Stimulated activated CD4-positive, alpha-beta T cell treated with anti-CD3 and anti-CD28 coated beads, TNF-alpha, amount 100 ng/mL, for 1 hour (primary cell): ENCODE measurements around the gene PRPF6.

Experiments
- DNase-seq, 3 donors: peaks; one replicate each; pipeline ENCODE4 v3.0.0-alpha.2; 2020; ENCODE audit warnings: low read depth in 3 of 3, low spot score in 1 of 3

PRPF6 gene, protein sequence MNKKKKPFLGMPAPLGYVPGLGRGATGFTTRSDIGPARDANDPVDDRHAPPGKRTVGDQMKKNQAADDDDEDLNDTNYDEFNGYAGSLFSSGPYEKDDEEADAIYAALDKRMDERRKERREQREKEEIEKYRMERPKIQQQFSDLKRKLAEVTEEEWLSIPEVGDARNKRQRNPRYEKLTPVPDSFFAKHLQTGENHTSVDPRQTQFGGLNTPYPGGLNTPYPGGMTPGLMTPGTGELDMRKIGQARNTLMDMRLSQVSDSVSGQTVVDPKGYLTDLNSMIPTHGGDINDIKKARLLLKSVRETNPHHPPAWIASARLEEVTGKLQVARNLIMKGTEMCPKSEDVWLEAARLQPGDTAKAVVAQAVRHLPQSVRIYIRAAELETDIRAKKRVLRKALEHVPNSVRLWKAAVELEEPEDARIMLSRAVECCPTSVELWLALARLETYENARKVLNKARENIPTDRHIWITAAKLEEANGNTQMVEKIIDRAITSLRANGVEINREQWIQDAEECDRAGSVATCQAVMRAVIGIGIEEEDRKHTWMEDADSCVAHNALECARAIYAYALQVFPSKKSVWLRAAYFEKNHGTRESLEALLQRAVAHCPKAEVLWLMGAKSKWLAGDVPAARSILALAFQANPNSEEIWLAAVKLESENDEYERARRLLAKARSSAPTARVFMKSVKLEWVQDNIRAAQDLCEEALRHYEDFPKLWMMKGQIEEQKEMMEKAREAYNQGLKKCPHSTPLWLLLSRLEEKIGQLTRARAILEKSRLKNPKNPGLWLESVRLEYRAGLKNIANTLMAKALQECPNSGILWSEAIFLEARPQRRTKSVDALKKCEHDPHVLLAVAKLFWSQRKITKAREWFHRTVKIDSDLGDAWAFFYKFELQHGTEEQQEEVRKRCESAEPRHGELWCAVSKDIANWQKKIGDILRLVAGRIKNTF

DNA sequence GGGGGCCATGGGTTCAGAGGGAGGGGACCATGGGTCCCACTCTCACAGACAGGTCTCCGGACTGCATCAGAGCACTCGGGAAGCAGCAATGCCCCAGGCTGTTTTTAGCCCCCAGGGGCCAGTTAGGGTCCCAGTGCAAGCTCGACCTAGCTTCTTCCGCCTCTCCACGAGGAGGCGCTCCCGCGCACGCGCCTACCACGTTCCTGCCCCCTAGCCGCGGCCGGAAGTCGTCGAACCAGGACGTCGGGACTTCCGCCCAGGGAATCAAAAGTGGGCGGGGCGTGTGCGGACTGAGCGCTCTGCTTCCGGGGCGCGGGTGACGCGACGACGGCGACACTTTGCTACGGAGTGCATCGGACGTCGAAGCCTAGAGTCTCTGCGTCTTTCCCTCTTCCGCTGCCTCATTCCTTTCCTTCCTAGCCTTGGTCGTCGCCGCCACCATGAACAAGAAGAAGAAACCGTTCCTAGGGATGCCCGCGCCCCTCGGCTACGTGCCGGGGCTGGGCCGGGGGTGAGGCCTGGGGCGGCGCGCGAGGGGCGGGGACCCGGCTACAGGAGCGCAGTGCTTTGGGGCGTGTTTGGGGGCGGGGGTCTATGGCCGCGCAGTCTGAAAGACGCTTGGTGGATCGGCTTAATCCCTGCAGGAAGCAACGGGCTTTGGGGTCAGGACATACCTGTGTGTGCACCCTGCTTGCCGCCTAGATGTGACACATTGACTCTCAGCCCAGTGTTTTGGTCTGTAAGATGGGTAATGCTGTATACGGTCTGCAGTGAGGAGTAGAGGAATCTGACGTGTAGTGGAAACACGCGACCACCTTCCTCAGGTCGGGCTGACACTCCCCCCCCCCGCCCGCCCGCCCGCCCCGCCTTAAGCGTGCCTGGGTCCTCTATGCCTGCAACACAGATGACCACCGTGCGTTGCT, at the start of gene PRPF6:
PRPF6 (plus strand) TSS at position 327 of the 923 bp plus-strand sequence; CDS start at position 441, 114 bp downstream.
- DNase-seq = peak; percentile 87 to 89 (median 89)

DNA sequence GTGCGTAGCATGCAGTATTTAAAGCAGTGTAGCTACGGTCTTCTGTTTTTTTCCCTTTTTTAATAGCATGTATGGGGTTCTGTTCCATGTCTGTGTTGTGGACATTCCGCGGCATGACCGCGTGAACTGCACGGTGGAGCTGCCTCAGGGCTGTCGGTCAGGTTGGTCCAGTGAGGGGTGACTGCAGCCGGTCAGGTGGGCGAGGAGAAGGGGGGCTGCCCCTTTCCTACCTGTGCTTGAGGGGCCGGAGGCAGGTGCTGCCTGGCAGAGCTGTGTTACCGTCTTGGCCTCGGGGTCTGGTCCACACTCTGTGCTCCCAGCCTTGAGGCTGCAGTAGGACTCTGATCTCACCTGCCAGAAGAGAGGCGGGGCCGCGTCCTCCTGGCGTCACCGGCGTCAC, 49.2 kb upstream of the PRPF6 start:
- DNase-seq = no peak

DNA sequence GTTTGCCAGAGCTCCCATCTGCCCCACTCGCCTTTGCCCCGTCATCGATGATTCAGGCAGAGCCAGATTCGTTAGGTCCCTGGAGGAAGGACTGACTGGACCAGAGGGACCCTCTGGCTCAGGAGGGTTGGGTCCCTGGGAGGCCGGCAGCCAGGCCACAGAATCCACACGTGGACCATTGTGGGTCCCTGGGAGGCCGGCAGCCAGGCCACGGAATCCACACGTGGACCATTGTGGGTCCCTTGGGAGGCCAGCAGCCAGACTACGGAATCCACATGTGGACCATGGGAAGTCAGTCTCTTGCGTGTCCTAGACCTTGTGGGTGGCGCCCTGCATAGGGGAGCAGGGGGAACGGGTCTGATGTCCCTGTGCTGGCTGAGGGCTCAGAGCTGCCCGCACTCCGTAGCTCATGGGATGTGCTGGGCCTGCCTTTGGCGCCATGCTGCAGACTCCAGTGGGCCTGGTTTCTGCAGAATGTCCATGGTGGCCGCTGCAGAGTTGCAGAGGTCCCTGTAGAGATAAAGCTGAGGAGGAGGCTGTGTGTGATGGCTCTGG, 48.2 kb upstream of the PRPF6 start:
- no peak for DNase-seq

DNA sequence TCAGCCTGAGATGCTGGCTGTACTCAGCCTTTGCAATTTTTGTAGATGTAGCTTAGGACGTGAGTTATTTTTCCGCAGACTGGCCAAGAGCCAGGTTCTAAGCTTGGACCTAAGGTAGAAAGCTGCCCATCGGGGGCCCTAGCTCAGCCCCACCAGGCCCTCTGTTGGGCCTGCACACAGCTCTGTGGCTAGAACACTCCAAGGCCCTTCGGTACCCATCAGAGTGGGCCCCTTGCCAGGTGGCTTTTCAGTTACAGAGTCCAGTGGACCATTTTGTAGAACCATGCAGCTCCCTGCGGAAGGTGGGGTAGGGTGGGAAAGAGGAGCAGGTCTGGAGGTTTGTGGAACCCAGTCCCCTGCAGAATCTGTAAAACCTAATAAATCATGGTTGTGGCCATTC, 47.3 kb upstream of the PRPF6 start:
- no peak for DNase-seq

DNA sequence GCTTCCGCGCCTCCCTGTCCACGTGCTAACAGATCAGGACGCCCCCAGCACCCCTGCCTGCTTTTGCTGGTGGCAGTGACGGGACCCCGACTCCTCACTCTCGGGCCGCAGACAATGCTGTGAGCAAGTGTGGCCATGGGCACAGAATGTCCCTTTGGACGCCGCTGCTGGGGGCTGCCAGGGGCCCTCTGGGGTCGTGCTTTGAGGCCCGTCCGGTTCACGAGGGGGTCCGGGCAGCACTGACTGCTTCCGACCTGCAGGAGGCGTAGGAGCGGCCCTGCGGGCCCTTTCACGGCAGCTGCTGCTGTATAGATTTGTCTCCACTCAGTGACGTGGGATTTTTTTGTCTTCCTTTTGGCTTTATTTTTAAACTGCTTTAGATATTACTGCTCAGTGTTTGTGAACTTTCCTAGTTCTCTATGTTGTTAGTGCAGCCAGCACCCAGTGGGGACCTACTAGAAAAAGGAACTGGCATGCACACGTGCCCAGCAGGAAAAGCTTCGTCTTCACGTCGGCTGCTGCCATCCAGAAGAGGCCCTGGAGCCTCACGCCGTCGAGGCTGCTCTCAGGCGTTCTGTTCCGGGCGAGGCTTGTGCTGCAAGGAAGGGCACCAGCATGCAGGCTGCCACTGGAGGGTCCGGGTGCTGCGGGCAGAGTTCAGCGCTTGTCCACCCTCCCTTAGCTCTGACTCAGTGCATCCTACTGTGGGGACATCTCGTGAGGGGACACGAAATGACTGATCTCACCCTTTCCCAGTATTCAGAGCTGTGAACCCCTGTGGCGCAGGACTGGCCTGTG, 46.5 kb upstream of the PRPF6 start:
- DNase-seq = no peak

DNA sequence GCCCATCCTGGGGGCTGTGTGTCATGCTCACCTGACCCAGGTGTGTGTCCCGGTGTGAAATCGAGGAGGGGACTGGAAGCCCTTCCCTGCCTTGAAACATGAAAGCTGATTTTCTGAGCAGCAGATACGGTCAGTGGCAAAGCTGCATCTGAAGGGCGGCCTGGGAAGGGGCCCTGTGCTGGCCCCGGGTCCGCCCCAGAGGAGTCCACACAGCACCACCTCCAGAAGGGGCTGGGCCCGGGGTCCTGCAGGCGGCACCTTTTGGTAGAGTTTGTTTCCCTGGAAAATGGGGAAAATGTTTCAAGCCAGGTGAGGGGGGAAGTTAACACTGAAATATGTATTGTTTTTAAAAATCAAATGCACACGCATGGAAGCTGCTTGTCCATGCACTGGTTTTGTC, 45.5 kb upstream of the PRPF6 start:
- no peak for DNase-seq

DNA sequence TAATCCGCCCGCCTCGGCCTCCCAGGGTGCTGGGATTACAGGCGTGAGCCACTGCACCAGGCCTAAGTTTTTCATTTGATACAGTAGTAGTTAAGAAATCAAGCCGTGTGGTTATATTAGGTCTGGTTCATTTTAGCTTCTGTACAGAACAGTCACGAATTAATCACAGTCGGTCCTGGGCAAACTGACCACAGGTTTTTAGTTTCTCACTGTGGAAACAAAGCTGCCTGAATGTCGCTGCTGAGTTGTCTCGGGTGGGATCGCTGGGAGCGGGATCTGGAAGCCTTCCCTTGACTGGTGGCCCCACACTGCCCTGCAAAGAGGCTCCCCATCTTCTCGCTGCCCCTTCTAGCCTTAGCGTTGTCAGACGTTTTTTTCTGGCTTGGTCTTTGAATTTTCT, 43.3 kb upstream of the PRPF6 start:
- no peak for DNase-seq

DNA sequence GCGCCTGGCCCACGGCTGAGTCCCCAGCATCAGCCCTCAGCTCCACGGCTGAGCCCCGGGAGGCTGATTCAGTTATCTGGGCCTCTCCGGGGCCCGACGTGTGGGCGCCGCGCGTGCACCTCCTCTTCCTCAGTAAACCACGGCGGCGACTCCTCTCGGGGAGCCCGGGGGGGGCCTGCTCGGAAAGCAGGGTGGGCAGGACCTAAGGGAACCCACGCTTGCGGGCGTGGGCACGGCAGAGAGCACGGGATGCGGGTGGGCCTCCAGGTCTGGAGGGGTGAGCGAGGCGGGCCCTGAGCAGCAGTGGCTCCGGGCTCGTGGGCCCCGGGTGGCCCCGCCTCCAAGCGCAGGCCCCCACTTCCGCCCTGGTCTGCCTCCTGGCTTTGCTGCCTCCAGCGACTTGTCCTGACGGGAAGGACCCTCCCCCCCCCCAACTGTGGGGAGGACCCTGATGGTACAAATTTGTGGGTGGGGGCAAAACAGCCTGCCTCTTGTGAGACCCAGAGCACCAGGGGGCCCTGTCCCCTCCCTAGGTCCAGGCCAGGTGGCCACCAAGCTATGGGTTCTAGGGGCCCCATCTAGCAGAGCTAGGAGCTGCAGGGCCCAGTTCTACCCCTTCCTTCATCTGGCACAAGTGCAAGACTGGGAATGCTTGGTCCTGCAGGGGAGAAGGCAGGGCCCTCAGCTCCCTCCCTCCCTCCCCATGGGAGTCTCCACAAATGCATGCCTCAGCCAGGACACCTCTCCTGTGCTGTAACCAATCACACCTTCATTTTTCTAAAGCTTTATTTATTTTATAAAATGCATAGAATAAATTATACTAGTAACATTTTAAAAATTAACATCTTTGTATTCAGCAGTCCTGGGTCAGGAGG, 41.6 kb upstream of the PRPF6 start:
- DNase-seq = no peak

DNA sequence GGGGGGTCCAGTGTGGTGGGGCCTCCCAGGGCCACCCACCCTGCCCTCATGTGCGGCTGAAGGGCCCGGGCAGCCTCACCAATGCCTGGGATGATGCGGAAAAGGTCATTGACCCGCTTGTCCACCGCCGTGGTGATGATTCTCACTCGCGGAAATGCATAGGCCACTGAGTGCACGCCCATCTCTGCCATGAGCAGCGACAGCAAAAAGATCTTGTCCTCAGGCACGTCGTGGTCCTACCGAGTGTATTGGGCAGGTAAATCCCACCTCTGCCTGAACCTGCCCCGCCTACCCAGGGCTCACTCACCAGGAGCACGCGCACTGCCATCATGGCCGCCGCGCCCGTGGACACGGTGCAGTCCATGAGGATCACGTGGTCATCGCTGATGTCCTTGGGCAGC, 40.9 kb upstream of the PRPF6 start:
- no peak for DNase-seq

DNA sequence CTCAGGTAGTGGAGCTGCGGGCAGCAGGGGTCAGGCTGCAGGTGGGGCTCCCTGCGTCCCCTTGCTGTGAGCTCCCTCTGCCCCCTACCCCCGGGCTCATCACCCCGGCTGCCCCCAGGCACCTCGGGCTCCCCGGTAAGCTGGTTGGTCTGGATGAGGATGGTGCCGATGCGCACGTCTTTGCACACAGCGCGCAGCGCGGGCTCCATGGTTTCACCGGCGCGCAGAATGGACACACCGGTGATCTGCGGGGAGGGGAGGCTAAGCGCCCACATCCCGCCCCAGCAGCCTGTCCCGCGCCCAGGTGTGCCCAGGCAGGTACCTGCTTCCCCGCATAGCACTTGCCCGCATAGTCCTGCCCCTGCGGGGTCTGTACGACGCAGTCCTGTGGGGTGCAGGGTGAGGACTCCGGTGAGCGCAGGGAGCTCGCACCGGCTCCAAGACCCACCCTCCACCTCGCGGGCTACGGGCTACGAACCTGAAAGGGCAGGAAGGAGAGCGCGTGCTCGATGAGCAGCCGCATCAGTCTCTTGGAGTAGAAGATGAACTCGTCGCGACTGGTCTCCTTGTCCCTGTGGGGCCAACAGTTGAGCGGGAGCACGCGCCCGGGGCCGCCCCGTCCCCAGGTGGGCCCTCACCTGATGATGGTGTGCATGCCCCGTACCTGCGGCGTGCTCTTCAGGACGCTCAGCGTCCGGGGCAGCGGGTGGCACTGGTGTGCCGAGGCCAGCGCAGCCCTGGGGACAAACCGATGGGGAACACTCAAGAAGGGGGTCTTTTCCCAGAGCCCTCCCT, 40.3 kb upstream of the PRPF6 start:
- DNase-seq = no peak

DNA sequence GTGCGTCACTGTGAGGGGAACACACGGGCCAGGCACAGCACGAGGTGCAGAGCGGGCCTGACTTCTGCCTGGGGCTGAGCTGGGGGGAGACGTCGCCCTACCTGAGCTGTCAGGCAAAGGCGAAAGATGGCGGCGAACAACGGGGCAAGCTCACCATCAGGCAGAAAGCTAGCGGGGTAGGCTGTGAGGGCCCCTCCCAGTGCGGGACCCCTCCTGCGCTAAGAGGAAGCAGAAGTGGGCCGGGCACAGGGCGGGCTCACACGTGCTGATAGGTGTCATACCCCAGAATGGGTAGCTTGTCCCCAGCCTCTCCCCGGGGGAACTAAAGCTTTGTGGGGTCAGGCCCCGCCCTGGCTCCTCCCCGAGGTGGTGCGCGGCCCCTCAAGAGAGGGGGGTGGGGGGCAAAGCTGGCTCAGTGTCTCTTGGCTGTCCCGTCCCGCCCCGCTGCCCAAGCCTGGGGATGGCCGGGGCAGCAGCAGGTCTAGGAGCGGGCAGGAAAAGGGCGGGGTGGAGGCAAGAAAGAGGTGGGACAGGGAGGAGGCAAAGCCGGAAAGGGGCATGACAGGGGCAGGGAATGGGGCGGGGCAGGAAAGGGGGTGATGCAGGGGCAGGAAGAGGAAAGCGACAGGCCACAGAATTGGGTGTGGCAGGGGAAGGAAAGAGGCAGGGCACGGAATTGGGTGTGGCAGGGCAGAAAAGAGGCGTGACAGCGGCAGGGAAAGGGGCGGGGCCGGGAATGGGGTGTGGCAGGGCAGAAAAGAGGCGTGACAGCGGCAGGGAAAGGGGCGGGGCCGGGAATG, 39.5 kb upstream of the PRPF6 start:
- DNase-seq = peak in 2 of 3 donors; percentile 47 to 53

DNA sequence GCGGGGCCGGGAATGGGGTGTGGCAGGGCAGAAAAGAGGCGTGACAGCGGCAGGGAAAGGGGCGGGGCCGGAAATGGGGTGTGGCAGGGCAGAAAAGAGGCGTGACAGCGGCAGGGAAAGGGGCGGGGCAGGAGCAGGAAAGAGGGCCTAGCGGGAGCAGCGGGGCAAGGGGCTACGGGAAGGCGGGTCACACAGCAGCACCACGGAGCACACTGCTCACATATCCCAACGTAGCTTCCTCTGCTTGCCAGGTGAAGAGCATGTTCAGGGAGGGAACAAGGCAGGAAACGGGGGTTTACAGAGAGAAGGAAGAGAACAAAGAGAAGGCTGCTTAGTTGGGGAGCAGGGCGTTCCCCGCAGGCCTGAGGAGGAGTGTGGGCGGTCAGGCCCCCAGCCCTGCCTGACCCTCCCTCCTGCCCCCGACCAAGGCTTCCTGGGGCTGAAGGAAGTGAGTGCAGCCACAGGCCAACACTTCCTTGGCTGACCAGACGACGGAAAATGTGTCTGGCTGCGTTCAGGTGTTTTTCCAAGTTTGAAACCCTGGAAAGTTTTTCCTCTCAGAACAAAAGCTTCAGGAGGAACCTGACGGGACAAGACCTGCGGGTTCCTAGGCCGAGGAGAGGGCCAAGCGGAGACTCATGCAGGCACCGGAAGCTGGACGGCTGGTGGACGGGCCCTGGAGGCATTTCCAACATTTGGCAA, 38.5 kb upstream of the PRPF6 start:
- no peak for DNase-seq

DNA sequence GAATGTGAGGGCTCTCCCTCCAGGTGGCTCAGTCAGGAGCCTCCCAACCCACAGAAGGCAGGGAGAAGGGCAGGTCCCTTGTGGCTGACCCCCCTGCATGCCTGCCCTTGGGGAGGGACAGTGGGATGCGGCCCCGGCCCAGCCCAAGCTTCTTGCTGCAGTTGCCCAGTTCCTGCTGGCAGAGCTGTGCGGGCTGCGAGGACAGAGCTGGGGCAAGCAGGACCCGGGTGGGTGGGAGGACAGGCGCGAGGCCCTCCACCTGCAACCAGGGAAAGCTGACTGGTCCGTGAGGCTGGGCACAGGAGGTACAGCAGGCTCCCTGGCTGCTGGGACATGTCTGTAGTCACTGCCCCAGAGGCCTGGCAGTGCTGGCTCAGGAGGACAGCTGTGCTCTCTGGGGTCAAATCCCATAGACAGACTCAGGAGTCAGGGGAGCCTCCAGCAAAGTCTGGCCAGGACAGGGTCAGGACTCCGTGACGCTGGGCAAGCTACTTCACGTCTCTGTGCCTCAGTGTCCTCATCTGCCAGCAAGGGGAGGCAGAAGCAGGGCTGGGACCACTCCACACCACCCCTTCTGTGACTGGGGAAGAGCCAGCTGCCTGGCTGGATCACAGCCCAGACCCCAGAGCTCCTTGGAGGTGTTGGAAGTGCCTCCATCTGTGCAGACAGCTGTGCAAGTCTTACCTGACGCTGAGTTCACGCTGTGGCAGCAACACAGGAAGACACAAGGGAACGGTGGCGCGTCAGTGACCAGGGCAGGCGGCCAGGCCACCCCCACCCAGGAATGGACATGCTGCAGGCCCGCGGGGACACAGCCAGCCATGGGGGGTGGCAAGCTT, 37.7 kb upstream of the PRPF6 start:
- DNase-seq = no peak

DNA sequence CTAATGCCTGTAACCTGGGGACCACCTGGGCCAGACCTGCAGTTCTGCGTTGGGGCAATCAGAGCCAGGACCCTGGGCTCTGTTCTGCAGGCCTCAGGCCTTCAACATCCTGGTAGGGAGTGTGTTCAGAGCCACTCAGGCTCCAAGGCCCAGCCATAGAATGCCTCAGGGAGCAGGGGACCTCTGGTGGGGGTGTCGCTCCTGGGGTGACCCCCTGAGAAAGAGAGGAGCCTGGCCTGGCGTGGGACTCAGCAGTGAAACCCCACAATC, 37.2 kb upstream of the PRPF6 start:
- no peak for DNase-seq

DNA sequence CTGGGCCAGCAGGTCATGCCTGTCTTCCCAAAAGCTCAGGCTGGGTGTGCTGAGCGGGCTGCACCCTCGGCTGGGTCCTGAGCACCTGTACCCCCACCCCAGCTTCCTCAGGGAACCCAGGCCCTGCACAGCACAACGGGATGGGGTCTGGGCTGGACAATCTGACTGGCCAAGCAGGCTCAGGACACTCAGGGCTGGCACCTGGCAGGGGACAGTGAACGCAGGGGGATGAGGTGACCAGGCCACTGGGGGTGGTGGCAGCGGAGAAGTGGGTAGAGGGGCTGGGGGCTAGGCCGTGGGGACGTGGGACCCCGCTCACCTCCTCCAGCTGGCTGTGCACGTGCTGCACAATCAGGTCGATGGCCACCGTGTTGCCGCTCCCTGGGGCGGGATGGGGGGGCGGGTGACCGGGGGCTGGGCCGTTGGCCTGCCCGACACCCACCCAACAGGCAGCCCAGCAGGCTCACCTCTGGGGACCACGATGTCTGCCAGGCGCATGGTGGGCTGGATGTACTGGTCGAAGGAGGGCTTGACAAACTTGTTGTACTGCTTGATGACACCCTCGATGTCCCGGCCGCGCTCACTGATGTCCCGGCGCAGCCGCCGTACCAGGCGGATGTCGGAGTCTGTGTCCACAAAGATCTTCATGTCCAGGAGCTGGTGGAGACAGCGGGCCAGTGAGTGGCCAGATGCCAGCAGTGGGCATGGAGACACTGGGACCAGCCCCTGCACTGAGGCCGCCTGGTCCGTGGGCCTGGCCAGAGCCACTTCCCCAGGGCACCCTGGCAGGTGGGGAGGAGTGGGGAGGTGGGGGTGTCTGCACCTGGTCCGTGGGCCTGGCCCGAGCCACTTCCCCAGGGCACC, 36.6 kb upstream of the PRPF6 start:
- no peak for DNase-seq
